Measurements from ENCODE around the gene MED12L.
"Not testable (repeated sequence)": the region's sequence is repeated elsewhere in the genome, so short reads cannot be mapped to it uniquely, and the experiment has no call there.

Gene MED12L

DNA sequence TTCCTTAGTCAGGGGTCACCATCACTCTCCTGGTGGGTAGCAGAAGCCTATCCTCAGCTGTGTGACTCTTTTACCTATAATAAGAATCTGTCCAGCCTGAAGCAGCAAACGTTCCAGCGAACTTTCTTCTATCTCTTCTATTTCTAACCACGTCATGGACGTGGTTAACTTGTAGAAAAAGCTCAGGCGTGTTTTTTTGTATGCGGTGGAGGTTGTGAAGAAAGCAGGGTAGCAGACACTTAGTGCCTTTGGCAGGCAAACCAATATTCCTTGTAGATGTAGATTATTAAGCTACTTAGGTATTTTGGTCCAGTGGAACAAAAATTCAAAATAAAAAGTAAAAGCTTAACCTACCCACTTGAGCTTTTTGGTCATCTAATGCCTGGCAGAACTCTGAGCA is 149.4 kb downstream of the MED12L start:
- no peaks in the 10 kb centered on the region for H3K9me3 ChIP-seq (ENCODE audit: insufficient read depth, low read depth, low read length)
- TF ChIP-seq CTCF (conservative IDR thresholded peaks at IDR 0.05; ENCODE audit: low read length) = no peak
- no peak for TF ChIP-seq EZH2phosphoT487 (IDR thresholded peaks at IDR 0.05; ENCODE audit: borderline replicate concordance)
- H3K4me2 ChIP-seq (ENCODE audit: low read depth, low read length, poor library complexity, severe bottlenecking) = no peak overlapping the region
- no peaks in the 10 kb centered on the region for H3K9me2 ChIP-seq (replicated peaks; ENCODE audit: low read depth, low read length)
- H3K9ac ChIP-seq (ENCODE audit: low read depth, low read length, poor library complexity, severe bottlenecking) = no peak overlapping the region
- no peak overlapping the region for H2AFZ ChIP-seq (ENCODE audit: low read length)
- H3K27me3 ChIP-seq (ENCODE audit: insufficient read depth, low read length, poor library complexity, severe bottlenecking) = no peaks in the 10 kb centered on the region
- H3K4me3 ChIP-seq (ENCODE audit: low read length, poor library complexity, severe bottlenecking) = no peak overlapping the region
- no peaks in the 10 kb centered on the region for H4K20me1 ChIP-seq (ENCODE audit: insufficient read depth, low read length, poor library complexity, severe bottlenecking)
- peaks cover 8% of the 10 kb centered on the region; the same call in 1 of the 2 replicates for H3K36me3 ChIP-seq (ENCODE audit: insufficient read depth, low read length)
- no peaks in the 10 kb centered on the region for H3F3A ChIP-seq (ENCODE audit: low read depth)
- no peaks in the 10 kb centered on the region for H3K79me2 ChIP-seq (ENCODE audit: insufficient read depth, low read length)
- no peaks in the 10 kb centered on the region for H3K4me1 ChIP-seq (ENCODE audit: insufficient read depth, low read length, poor library complexity, severe bottlenecking)

GRCh38 chr3:151236316-151236715 is 150.9 kb downstream of the MED12L start:
- Histone ChIP-seq H3K27me3 (ENCODE audit: insufficient read depth, low read length, poor library complexity, severe bottlenecking) (no peaks in the 10 kb centered on the region), H4K20me1 (ENCODE audit: insufficient read depth, low read length, poor library complexity, severe bottlenecking) (no peaks in the 10 kb centered on the region), H3K9me3 (ENCODE audit: insufficient read depth, low read depth, low read length) (no peaks in the 10 kb centered on the region), H3K9me2 (replicated peaks; ENCODE audit: low read depth, low read length) (no peaks in the 10 kb centered on the region), H2AFZ (ENCODE audit: low read length) (no peak overlapping the region), H3K4me1 (ENCODE audit: insufficient read depth, low read length, poor library complexity, severe bottlenecking) (no peaks in the 10 kb centered on the region), H3K4me3 (ENCODE audit: low read length, poor library complexity, severe bottlenecking) (no peak overlapping the region), H3F3A (ENCODE audit: low read depth) (no peaks in the 10 kb centered on the region), H3K4me2 (ENCODE audit: low read depth, low read length, poor library complexity, severe bottlenecking) (no peak overlapping the region), H3K79me2 (ENCODE audit: insufficient read depth, low read length) (no peaks in the 10 kb centered on the region), H3K36me3 (ENCODE audit: insufficient read depth, low read length) (peaks cover 10% of the 10 kb centered on the region; the same call in 1 of the 2 replicates), H3K9ac (ENCODE audit: low read depth, low read length, poor library complexity, severe bottlenecking) (no peak overlapping the region)
- TF ChIP-seq CTCF (conservative IDR thresholded peaks at IDR 0.05; ENCODE audit: low read length) = no peak
- no peak for TF ChIP-seq EZH2phosphoT487 (IDR thresholded peaks at IDR 0.05; ENCODE audit: borderline replicate concordance)

- Histone ChIP-seq H3K4me2 (ENCODE audit: low read depth, low read length, poor library complexity, severe bottlenecking) (no peak overlapping the region), H3K36me3 (ENCODE audit: insufficient read depth, low read length) (peaks cover 13% of the 10 kb centered on the region; the same call in 1 of the 2 replicates), H3K9me3 (ENCODE audit: insufficient read depth, low read depth, low read length) (no peaks in the 10 kb centered on the region), H3K4me3 (ENCODE audit: low read length, poor library complexity, severe bottlenecking) (no peak overlapping the region), H3F3A (ENCODE audit: low read depth) (no peaks in the 10 kb centered on the region), H3K79me2 (ENCODE audit: insufficient read depth, low read length) (no peaks in the 10 kb centered on the region), H3K9me2 (replicated peaks; ENCODE audit: low read depth, low read length) (no peaks in the 10 kb centered on the region), H3K27me3 (ENCODE audit: insufficient read depth, low read length, poor library complexity, severe bottlenecking) (no peaks in the 10 kb centered on the region), H3K9ac (ENCODE audit: low read depth, low read length, poor library complexity, severe bottlenecking) (no peak overlapping the region), H4K20me1 (ENCODE audit: insufficient read depth, low read length, poor library complexity, severe bottlenecking) (no peaks in the 10 kb centered on the region), H2AFZ (ENCODE audit: low read length) (no peak overlapping the region), H3K4me1 (ENCODE audit: insufficient read depth, low read length, poor library complexity, severe bottlenecking) (no peaks in the 10 kb centered on the region)
- TF ChIP-seq CTCF (conservative IDR thresholded peaks at IDR 0.05; ENCODE audit: low read length) = no peak
- TF ChIP-seq EZH2phosphoT487 (IDR thresholded peaks at IDR 0.05; ENCODE audit: borderline replicate concordance) = no peak
Observed at GRCh38 chr3:151236736-151237135, 151.3 kb downstream of the MED12L start.

DNA sequence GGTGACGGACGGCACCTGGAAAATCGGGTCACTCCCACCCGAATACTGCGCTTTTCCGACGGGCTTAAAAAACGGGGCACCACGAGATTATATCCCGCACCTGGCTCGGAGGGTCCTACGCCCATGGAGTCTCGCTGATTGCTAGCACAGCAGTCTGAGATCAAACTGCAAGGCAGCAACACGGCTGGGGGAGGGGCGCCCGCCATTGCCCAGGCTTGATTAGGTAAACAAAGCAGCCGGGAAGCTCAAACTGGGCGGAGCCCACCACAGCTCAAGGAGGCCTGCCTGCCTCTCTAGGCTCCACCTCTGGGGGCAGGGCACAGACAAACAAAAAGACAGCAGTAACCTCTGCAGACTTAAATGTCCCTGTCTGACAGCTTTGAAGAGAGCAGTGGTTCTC is 156.5 kb downstream of the MED12L start:
- not testable (repeated sequence) for H3K4me1 ChIP-seq (ENCODE audit: insufficient read depth, low read length, poor library complexity, severe bottlenecking); H3F3A ChIP-seq (ENCODE audit: low read depth)

More for the DNA sequence above, 156.5 kb downstream of the MED12L start:
- not testable (repeated sequence) for H3K4me3 ChIP-seq (ENCODE audit: low read length, poor library complexity, severe bottlenecking); H2AFZ ChIP-seq (ENCODE audit: low read length); H3K4me2 ChIP-seq (ENCODE audit: low read depth, low read length, poor library complexity, severe bottlenecking); H3K9me3 ChIP-seq (ENCODE audit: insufficient read depth, low read depth, low read length); H3K9ac ChIP-seq (ENCODE audit: low read depth, low read length, poor library complexity, severe bottlenecking); H3K79me2 ChIP-seq (ENCODE audit: insufficient read depth, low read length); H3K27me3 ChIP-seq (ENCODE audit: insufficient read depth, low read length, poor library complexity, severe bottlenecking); H3K36me3 ChIP-seq (ENCODE audit: insufficient read depth, low read length); H3K9me2 ChIP-seq (replicated peaks; ENCODE audit: low read depth, low read length); H4K20me1 ChIP-seq (ENCODE audit: insufficient read depth, low read length, poor library complexity, severe bottlenecking)

Measured in Loucy (cell line).